Measurements from ENCODE around the gene PCSK5. TPM values are rescaled to one million over a fixed set of nuclear protein-coding genes. Genes with fewer than 3 reads are reported as not detected.

PCSK5 gene
- total and polyA plus RNA-seq, 4 experiments from 2014 or later, result 3.4 to 8.4 (median 6.5) TPM

GRCh38 chr9:75889577-75889976, 896 bp upstream of the PCSK5 start:
- ChIA-PET POLR2A (ENCODE audit: partially characterized antibody) (interaction anchor here (0.7 to 2.3 kb wide), 3 partner anchors 134 to 937 kb away, joined by 3 to 10 read pairs (median 5); partner anchors contain the start of gene RFK), CTCF (ENCODE audit: partially characterized antibody) (interaction anchor here (1.3 kb wide), 1 partner anchor 23 kb away, joined by 4 read pairs; no protein-coding TSS in a partner anchor)
- H3K27ac Mint-ChIP-seq, result peak overlapping the region; percentile 76 to 94 (median 93)
- H3K36me3 ChIP-seq (ENCODE audit: insufficient read depth, low read length), result no peaks in the 10 kb centered on the region
- H3K4me1 ChIP-seq (ENCODE audit: insufficient read depth, low read length), result peaks cover 24% of the 10 kb centered on the region
- peak overlapping the region; percentile 58 to 79 for H3K4me3 ChIP-seq (ENCODE audit: low read length in 2 of 2)
- H3K9me3 ChIP-seq (ENCODE audit: control insufficient read depth in 1 of 2, low read length in 2 of 2), result no peaks in the 10 kb centered on the region
- peak in 1 of 5 donors; percentile 42 for DNase-seq
- H3K27ac ChIP-seq (ENCODE audit: low read depth, low read length), result peak overlapping the region; percentile 59
- peaks cover 22 to 51% (median 36%) of the 10 kb centered on the region in 4 donors for H3K4me1 Mint-ChIP-seq
- peak overlapping the region; percentile 91 to 98 (median 93) for H3K4me3 Mint-ChIP-seq
- no peaks in the 10 kb centered on the region for H3K27me3 ChIP-seq (ENCODE audit: insufficient read depth, low read length)
- intact Hi-C loops (cut with micrococcal nuclease), result no loop called here
- H3K36me3 Mint-ChIP-seq, result peaks cover 0 to 7% of the 10 kb centered on the region in 2 donors
- H3K27me3 Mint-ChIP-seq, result peaks cover 2 to 7% of the 10 kb centered on the region in 2 donors
- no peaks in the 10 kb centered on the region for H3K9me3 Mint-ChIP-seq

DNA sequence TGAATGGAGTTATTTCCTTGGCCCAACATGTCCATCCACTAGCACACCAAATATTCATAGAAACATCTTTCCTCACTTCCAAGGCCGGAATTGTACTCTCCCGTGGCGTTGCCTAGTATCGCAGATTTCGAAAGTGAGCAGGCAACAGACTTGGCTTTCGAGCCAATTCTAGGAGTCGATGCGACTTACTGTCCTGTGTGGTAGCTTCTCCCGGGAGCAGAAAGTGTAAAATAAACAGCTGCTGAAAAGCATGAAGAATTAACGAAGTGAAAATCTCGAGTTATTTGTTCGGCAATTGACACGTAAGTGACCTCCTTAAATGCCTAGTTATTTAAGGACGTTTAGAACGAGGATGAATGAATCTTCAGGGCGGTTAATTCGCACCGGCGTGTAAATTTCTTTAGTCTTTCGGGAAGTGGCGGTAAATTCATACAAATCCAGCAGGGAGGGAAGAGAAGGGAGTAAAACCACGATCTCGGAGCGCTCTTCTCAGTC, 449 bp upstream of the PCSK5 start:
- intact Hi-C loops (cut with micrococcal nuclease), result loop anchor here (1.0 to 10.0 kb wide), 5 partner anchors 135 to 1287 kb away; partner anchors contain the start of genes RFK and VPS13A
- Histone ChIP-seq H3K4me3 (ENCODE audit: low read length in 2 of 2) (peak overlapping the region; percentile 58 to 79), H3K4me1 (ENCODE audit: insufficient read depth, low read length) (peaks cover 24% of the 10 kb centered on the region), H3K9me3 (ENCODE audit: control insufficient read depth in 1 of 2, low read length in 2 of 2) (no peaks in the 10 kb centered on the region), H3K27me3 (ENCODE audit: insufficient read depth, low read length) (no peaks in the 10 kb centered on the region), H3K36me3 (ENCODE audit: insufficient read depth, low read length) (no peaks in the 10 kb centered on the region), H3K27ac (ENCODE audit: low read depth, low read length) (peak overlapping the region; percentile 59)
- peak in 1 of 5 donors; percentile 41 for DNase-seq
- ChIA-PET CTCF (ENCODE audit: partially characterized antibody) (interaction anchor here (1.3 kb wide), 2 partner anchors 24 to 134 kb away, joined by 4 read pairs; no protein-coding TSS in a partner anchor), POLR2A (ENCODE audit: partially characterized antibody) (interaction anchor here (0.7 to 2.3 kb wide), 8 partner anchors 8 to 938 kb away, joined by 3 to 10 read pairs (median 5); partner anchors contain the start of gene RFK)
- peaks cover 2 to 7% of the 10 kb centered on the region in 2 donors for H3K27me3 Mint-ChIP-seq
- H3K36me3 Mint-ChIP-seq, result peaks cover 0 to 7% of the 10 kb centered on the region in 2 donors
- no peaks in the 10 kb centered on the region for H3K9me3 Mint-ChIP-seq
- peaks cover 22 to 51% (median 36%) of the 10 kb centered on the region in 4 donors for H3K4me1 Mint-ChIP-seq
- peak overlapping the region; percentile 76 to 94 (median 93) for H3K27ac Mint-ChIP-seq
- H3K4me3 Mint-ChIP-seq, result peak overlapping the region; percentile 91 to 98 (median 93)

GRCh38 chr9:75891277-75891741, 836 bp downstream of the PCSK5 start:
- DNase-seq, result peak; percentile 23 to 42 (median 37)
- peaks cover 0 to 7% of the 10 kb centered on the region in 2 donors for H3K36me3 Mint-ChIP-seq
- no peaks in the 10 kb centered on the region for H3K9me3 Mint-ChIP-seq
- intact Hi-C loops (cut with micrococcal nuclease), result loop anchor here (2.0 to 10.0 kb wide), 4 partner anchors 133 to 1286 kb away; partner anchors contain the start of gene VPS13A
- peaks cover 2 to 7% of the 10 kb centered on the region in 2 donors for H3K27me3 Mint-ChIP-seq
- H3K9me3 ChIP-seq (ENCODE audit: control insufficient read depth in 1 of 2, low read length in 2 of 2), result no peaks in the 10 kb centered on the region
- H3K27ac ChIP-seq (ENCODE audit: low read depth, low read length), result no peak overlapping the region
- CTCF ChIA-PET (ENCODE audit: partially characterized antibody), result interaction anchor here (1.3 kb wide), 1 partner anchor 133 kb away, joined by 4 read pairs; no protein-coding TSS in a partner anchor
- H3K27ac Mint-ChIP-seq, result peak overlapping the region; percentile 38 to 88 (median 77)
- H3K27me3 ChIP-seq (ENCODE audit: insufficient read depth, low read length), result no peaks in the 10 kb centered on the region
- peak overlapping the region; percentile 91 to 98 (median 93) for H3K4me3 Mint-ChIP-seq
- peaks cover 24% of the 10 kb centered on the region for H3K4me1 ChIP-seq (ENCODE audit: insufficient read depth, low read length)
- peaks cover 27 to 53% (median 40%) of the 10 kb centered on the region in 4 donors for H3K4me1 Mint-ChIP-seq
- H3K36me3 ChIP-seq (ENCODE audit: insufficient read depth, low read length), result no peaks in the 10 kb centered on the region
- H3K4me3 ChIP-seq (ENCODE audit: low read length in 2 of 2), result peak overlapping the region; percentile 21 to 58
- POLR2A ChIA-PET (ENCODE audit: partially characterized antibody), result interaction anchor here (0.8 to 2.3 kb wide), 6 partner anchors 10 to 804 kb away, joined by 3 to 10 read pairs (median 6); partner anchors contain the start of gene RFK

GRCh38 chr9:75891771-75892215, 1.3 kb downstream of the PCSK5 start:
- H3K9me3 ChIP-seq (ENCODE audit: control insufficient read depth in 1 of 2, low read length in 2 of 2), result no peaks in the 10 kb centered on the region
- ChIA-PET CTCF (ENCODE audit: partially characterized antibody) (no interaction called here), POLR2A (ENCODE audit: partially characterized antibody) (interaction anchor here (0.8 to 1.8 kb wide), 2 partner anchors 130 to 804 kb away, joined by 3 to 6 read pairs; no protein-coding TSS in a partner anchor)
- H3K4me1 ChIP-seq (ENCODE audit: insufficient read depth, low read length), result peaks cover 24% of the 10 kb centered on the region
- H3K27ac Mint-ChIP-seq, result peak overlapping the region in 6 of 7 donors; percentile 57 to 88 (median 80)
- intact Hi-C loops (cut with micrococcal nuclease), result loop anchor here (2.0 to 10.0 kb wide), 4 partner anchors 133 to 1286 kb away; partner anchors contain the start of gene VPS13A
- no peak overlapping the region for H3K27ac ChIP-seq (ENCODE audit: low read depth, low read length)
- H3K36me3 ChIP-seq (ENCODE audit: insufficient read depth, low read length), result no peaks in the 10 kb centered on the region
- peaks cover 2 to 7% of the 10 kb centered on the region in 2 donors for H3K27me3 Mint-ChIP-seq
- H3K27me3 ChIP-seq (ENCODE audit: insufficient read depth, low read length), result no peaks in the 10 kb centered on the region
- H3K4me3 ChIP-seq (ENCODE audit: low read length in 2 of 2), result peak overlapping the region; percentile 21 to 58
- DNase-seq, result peak in 3 of 5 donors; percentile 4 to 15 (median 11)
- peaks cover 0 to 7% of the 10 kb centered on the region in 2 donors for H3K36me3 Mint-ChIP-seq
- H3K4me3 Mint-ChIP-seq, result peak overlapping the region; percentile 91 to 98 (median 93)
- no peaks in the 10 kb centered on the region for H3K9me3 Mint-ChIP-seq
- H3K4me1 Mint-ChIP-seq, result peaks cover 27 to 53% (median 40%) of the 10 kb centered on the region in 4 donors

DNA sequence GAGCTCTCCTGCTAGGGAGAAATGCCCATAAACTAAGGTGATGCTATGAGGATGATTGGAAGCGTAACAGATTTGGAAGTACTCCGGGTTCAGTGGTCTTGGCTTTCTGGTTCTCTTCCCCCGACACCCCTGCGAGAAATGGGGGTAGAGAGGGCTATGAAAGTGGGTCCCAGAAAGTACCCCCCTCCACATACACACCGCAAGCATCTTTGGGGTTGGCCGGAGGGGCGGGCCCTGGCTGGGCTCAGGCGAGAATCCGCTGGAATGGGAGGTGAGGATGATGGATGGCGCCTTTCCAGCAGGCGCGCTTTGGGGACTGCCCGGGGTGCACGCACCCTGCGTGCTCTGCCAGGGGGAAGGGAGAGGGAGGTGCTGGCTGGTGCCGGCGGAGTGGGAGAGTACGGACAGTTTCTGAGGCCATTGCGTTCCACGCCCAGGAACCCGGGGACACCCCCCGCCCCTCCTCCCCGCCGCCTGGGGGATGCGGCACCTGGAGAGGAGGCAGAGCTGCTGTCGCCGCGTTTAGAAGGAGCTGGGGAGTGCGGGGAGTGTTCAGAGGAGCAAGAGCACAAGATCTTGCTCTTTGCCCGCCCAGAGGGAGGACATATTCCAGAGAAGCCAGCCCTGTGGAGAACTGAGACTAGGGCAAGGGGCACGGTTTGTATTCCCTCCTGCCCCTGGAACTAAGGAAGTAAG, 1.9 kb downstream of the PCSK5 start:
- H3K36me3 Mint-ChIP-seq, result peaks cover 0 to 7% of the 10 kb centered on the region in 2 donors
- intact Hi-C loops (cut with micrococcal nuclease), result loop anchor here (5.0 to 10.0 kb wide), 2 partner anchors 182 to 1285 kb away; partner anchors contain the start of gene VPS13A
- H3K4me3 Mint-ChIP-seq, result peak overlapping the region; percentile 91 to 98 (median 93)
- peaks cover 27 to 53% (median 40%) of the 10 kb centered on the region in 4 donors for H3K4me1 Mint-ChIP-seq
- no peaks in the 10 kb centered on the region for H3K27me3 ChIP-seq (ENCODE audit: insufficient read depth, low read length)
- H3K9me3 Mint-ChIP-seq, result no peaks in the 10 kb centered on the region
- H3K9me3 ChIP-seq (ENCODE audit: control insufficient read depth in 1 of 2, low read length in 2 of 2), result no peaks in the 10 kb centered on the region
- peak overlapping the region in 1 of 2 donors; percentile 58 for H3K4me3 ChIP-seq (ENCODE audit: low read length in 2 of 2)
- CTCF ChIA-PET (ENCODE audit: partially characterized antibody), result no interaction called here
- DNase-seq, result peak in 2 of 5 donors; percentile 4
- peaks cover 2 to 7% of the 10 kb centered on the region in 2 donors for H3K27me3 Mint-ChIP-seq
- no peak overlapping the region for H3K27ac ChIP-seq (ENCODE audit: low read depth, low read length)
- H3K27ac Mint-ChIP-seq, result peak overlapping the region in 3 of 7 donors; percentile 16 to 75 (median 63)
- POLR2A ChIA-PET (ENCODE audit: partially characterized antibody), result interaction anchor here (0.8 kb wide), 1 partner anchor 805 kb away, joined by 3 read pairs; no protein-coding TSS in a partner anchor
- H3K4me1 ChIP-seq (ENCODE audit: insufficient read depth, low read length), result peaks cover 24% of the 10 kb centered on the region
- no peaks in the 10 kb centered on the region for H3K36me3 ChIP-seq (ENCODE audit: insufficient read depth, low read length)

DNA sequence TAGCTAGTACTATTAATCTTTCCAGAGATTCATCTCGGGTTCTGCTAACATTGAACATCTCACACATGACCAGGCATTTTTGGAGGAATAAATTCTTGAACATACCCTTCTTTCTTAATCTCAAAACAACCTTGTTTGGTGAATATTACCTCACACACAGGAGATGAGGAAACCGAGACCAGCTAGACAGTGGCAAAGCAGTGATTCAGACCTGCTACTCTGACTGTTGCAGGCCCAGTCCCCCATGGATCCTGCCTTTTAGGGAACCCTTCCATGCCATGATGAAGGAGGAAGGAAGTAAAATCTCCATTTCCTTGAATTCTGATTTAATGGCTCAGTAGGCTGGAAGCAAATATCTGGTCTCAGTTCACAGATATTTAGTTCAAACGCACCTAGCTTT, 2.6 kb downstream of the PCSK5 start:
- Histone ChIP-seq H3K4me3 (ENCODE audit: low read length in 2 of 2) (no peak overlapping the region), H3K9me3 (ENCODE audit: control insufficient read depth in 1 of 2, low read length in 2 of 2) (no peaks in the 10 kb centered on the region), H3K36me3 (ENCODE audit: insufficient read depth, low read length) (no peaks in the 10 kb centered on the region), H3K27ac (ENCODE audit: low read depth, low read length) (no peak overlapping the region), H3K27me3 (ENCODE audit: insufficient read depth, low read length) (no peaks in the 10 kb centered on the region), H3K4me1 (ENCODE audit: insufficient read depth, low read length) (peaks cover 24% of the 10 kb centered on the region)
- H3K9me3 Mint-ChIP-seq, result no peaks in the 10 kb centered on the region
- peak overlapping the region; percentile 69 to 98 (median 92) for H3K4me3 Mint-ChIP-seq
- ChIA-PET CTCF (ENCODE audit: partially characterized antibody) (interaction anchor here (0.6 kb wide), 1 partner anchor 13 kb away, joined by 4 read pairs; no protein-coding TSS in a partner anchor), POLR2A (ENCODE audit: partially characterized antibody) (no interaction called here)
- no peak overlapping the region for H3K27ac Mint-ChIP-seq
- H3K36me3 Mint-ChIP-seq, result peaks cover 0 to 7% of the 10 kb centered on the region in 2 donors
- H3K27me3 Mint-ChIP-seq, result peaks cover 2 to 5% of the 10 kb centered on the region in 2 donors
- intact Hi-C loops (cut with micrococcal nuclease), result loop anchor here (5.0 to 10.0 kb wide), 2 partner anchors 182 to 1284 kb away; partner anchors contain the start of gene VPS13A
- DNase-seq, result no peak
- peaks cover 26 to 51% (median 39%) of the 10 kb centered on the region in 4 donors for H3K4me1 Mint-ChIP-seq

Measured in CD4-positive, alpha-beta memory T cell (primary cell).